ENCODE results near the gene RUSF1. TPM values are rescaled to one million over a fixed set of nuclear protein-coding genes. Genes with fewer than 3 reads are reported as not detected.

Gene RUSF1
- polyA plus RNA-seq, 1 of the 3 experiments (the other 2 are of a cell fraction): 36.5 TPM

DNA sequence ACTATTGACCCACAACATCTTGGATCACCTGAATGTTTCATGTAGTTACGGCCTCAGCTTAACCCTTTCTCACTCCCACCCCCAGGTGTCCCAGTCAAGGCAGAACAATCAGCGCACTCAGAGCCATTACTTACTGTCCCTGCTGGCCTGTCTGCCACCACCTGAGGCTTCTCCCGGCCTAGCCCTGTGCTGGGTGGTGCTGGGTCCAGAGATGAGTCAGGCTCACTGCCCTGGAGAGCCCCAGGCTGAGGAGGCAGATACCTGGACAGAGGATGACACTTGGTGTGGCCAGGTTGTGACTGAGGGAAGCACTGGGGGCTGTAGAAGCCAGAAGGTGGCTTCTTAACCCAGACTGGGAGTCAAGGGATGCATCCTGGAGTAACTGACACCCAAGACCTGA is 29.2 kb downstream of the RUSF1 start:
- Histone ChIP-seq H3K9me2 (no peaks in the 10 kb centered on the region), H3K27me3 (ENCODE audit: insufficient read depth) (no peaks in the 10 kb centered on the region), H3K9ac (no peak overlapping the region), H3K4me2 (no peak overlapping the region), H3K36me3 (replicated peaks in 1 of 2; ENCODE audit: control insufficient read depth in 1 of 2, insufficient read depth in 2 of 2, low read length in 1 of 2) (peaks cover 20 to 27% of the 10 kb centered on the region in 2 experiments), H3K4me3 (ENCODE audit: low read depth in 2 of 2, low read length in 1 of 2) (no peak overlapping the region), H3K79me2 (ENCODE audit: insufficient read depth) (peaks cover 11% of the 10 kb centered on the region), H2AFZ (ENCODE audit: low read depth) (no peak overlapping the region), H3K4me1 (ENCODE audit: control insufficient read depth in 1 of 2, insufficient read depth in 2 of 2, low read depth in 1 of 2, low read length in 1 of 2) (no peaks in the 10 kb centered on the region), H3F3A (replicated peaks; ENCODE audit: insufficient read depth) (peaks cover 31% of the 10 kb centered on the region), H3K27ac (ENCODE audit: low read depth in 2 of 2, low read length in 1 of 2) (no peak overlapping the region), H3K9me3 (no peaks in the 10 kb centered on the region), H4K20me1 (ENCODE audit: insufficient read depth) (peaks cover 20% of the 10 kb centered on the region; the same call in 1 of the 2 replicates)
- ChIA-PET POLR2A (interaction anchor here (1.5 kb wide), 2 partner anchors 9 to 29 kb away, joined by 4 to 9 read pairs; partner anchors contain the start of gene RUSF1), CTCF (interaction anchor here (1.9 kb wide), 1 partner anchor 18 kb away, joined by 8 read pairs; no protein-coding TSS in a partner anchor)
- DNase-seq: no peak
- TF ChIP-seq NFIC (IDR thresholded peaks at IDR 0.05; ENCODE audit: borderline replicate concordance) (no peak), NRF1 (IDR thresholded peaks at IDR 0.05; ENCODE audit: low read depth, low read length) (no peak), EP300 (IDR thresholded peaks at IDR 0.05; ENCODE audit: borderline replicate concordance in 1 of 2, low read depth in 1 of 2, low read length in 1 of 2) (no peak), CHD2 (IDR thresholded peaks at IDR 0.05; ENCODE audit: low read length, partially characterized antibody) (no peak), TCF12 (IDR thresholded peaks at IDR 0.05) (no peak), RFX5 (IDR thresholded peaks at IDR 0.05; ENCODE audit: low read length) (no peak), POLR2AphosphoS5 (IDR thresholded peaks at IDR 0.05; ENCODE audit: low read depth, low read length) (no peak), GABPA (IDR thresholded peaks at IDR 0.05; ENCODE audit: low read depth) (no peak), MEF2A (IDR thresholded peaks at IDR 0.05; ENCODE audit: borderline replicate concordance, low read depth) (no peak), TEAD4 (IDR thresholded peaks at IDR 0.05; ENCODE audit: borderline replicate concordance, insufficient read depth) (no peak)
- TF ChIP-seq, protein P1, sequence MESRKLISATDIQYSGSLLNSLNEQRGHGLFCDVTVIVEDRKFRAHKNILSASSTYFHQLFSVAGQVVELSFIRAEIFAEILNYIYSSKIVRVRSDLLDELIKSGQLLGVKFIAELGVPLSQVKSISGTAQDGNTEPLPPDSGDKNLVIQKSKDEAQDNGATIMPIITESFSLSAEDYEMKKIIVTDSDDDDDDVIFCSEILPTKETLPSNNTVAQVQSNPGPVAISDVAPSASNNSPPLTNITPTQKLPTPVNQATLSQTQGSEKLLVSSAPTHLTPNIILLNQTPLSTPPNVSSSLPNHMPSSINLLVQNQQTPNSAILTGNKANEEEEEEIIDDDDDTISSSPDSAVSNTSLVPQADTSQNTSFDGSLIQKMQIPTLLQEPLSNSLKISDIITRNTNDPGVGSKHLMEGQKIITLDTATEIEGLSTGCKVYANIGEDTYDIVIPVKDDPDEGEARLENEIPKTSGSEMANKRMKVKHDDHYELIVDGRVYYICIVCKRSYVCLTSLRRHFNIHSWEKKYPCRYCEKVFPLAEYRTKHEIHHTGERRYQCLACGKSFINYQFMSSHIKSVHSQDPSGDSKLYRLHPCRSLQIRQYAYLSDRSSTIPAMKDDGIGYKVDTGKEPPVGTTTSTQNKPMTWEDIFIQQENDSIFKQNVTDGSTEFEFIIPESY (IDR thresholded peaks at IDR 0.05; ENCODE audit: borderline replicate concordance, low read depth): no peak
- 81% methylated on average over 3 of the region's 3 CpGs for WGBS (ENCODE audit: low lambda C conversion rate)

DNA sequence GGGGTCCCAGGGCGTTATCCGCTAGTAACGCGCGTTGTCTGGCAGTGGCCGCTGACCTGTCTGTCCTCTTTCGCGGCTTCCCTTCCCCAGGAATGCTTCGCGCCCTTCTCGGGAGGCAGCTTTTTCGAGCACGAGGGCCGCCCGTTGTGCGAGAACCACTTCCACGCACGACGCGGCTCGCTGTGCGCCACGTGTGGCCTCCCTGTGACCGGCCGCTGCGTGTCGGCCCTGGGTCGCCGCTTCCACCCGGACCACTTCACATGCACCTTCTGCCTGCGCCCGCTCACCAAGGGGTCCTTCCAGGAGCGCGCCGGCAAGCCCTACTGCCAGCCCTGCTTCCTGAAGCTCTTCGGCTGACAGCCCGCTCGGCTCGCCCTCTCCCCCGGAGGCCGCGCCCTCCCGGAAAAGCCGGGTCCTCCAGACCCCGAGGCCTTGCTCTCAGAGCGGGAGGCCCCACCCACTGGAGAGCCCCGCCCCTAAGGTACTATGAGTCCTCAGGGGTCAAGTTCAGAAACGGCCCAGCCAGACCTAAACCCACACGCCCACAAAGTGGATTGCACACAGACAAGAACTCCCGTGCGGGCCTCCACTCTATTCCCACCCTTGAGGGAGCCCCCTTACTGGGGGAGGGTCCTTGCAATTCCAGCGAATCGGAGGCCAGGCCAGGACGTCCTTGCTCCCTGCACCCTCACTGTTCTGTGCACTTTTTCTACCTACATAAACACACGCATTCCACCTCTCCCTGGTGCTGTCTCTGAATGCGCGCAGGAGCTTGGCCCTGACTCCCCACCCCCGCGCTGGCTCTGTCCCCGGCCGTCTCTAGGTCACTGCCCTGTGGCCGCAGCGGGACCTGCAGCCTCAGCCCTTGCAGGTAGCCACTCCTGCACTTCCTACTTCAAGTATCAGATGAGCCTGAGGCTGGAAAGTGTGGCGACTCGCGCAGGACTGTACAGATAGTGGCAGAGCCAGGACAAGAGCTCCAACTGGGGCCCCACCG is 30.7 kb downstream of the RUSF1 start:
- no peaks in the 10 kb centered on the region for H3K9me2 ChIP-seq
- POLR2A ChIA-PET: no interaction called here
- H3K4me1 ChIP-seq (ENCODE audit: control insufficient read depth in 1 of 2, insufficient read depth in 2 of 2, low read depth in 1 of 2, low read length in 1 of 2): peaks cover 0 to 6% of the 10 kb centered on the region in 2 experiments; a peak in 1 of 4 replicates
- H3K27me3 ChIP-seq (ENCODE audit: insufficient read depth): no peaks in the 10 kb centered on the region
- TF ChIP-seq GATA2 (CRISPR knock-in tag; IDR thresholded peaks at IDR 0.05): no peak
- TF ChIP-seq, protein P2, sequence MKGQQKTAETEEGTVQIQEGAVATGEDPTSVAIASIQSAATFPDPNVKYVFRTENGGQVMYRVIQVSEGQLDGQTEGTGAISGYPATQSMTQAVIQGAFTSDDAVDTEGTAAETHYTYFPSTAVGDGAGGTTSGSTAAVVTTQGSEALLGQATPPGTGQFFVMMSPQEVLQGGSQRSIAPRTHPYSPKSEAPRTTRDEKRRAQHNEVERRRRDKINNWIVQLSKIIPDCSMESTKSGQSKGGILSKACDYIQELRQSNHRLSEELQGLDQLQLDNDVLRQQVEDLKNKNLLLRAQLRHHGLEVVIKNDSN (IDR thresholded peaks at IDR 0.05; ENCODE audit: borderline replicate concordance, low read depth): no peak
- TF ChIP-seq MXI1 (IDR thresholded peaks at IDR 0.05; ENCODE audit: low read depth, low read length): no peak
- TF ChIP-seq RFX5 (IDR thresholded peaks at IDR 0.05; ENCODE audit: low read length): no peak
- no peak for TF ChIP-seq NFIC (IDR thresholded peaks at IDR 0.05; ENCODE audit: borderline replicate concordance)
- no peak for TF ChIP-seq GABPA (IDR thresholded peaks at IDR 0.05; ENCODE audit: low read depth)
- no peak for TF ChIP-seq FOXM1 (IDR thresholded peaks at IDR 0.05; ENCODE audit: low read depth)
- TF ChIP-seq JUND (IDR thresholded peaks at IDR 0.05): no peak
- H3K27ac ChIP-seq (ENCODE audit: low read depth in 2 of 2, low read length in 1 of 2): no peak overlapping the region
- H3K36me3 ChIP-seq (replicated peaks in 1 of 2; ENCODE audit: control insufficient read depth in 1 of 2, insufficient read depth in 2 of 2, low read length in 1 of 2): peaks cover 27 to 35% of the 10 kb centered on the region in 2 experiments
- H3K4me2 ChIP-seq: no peak overlapping the region
- CTCF ChIA-PET: interaction anchor here (0.7 to 1.9 kb wide), 3 partner anchors 17 to 47 kb away, joined by 3 to 8 read pairs (median 4); no protein-coding TSS in a partner anchor
- H3F3A ChIP-seq (replicated peaks; ENCODE audit: insufficient read depth): peaks cover 31% of the 10 kb centered on the region
- 93% methylated on average over 57 of the region's 67 CpGs for WGBS (ENCODE audit: low lambda C conversion rate)
- no peak overlapping the region for H3K9ac ChIP-seq
- H3K9me3 ChIP-seq: no peaks in the 10 kb centered on the region
- DNase-seq: no peak
- peaks cover 26% of the 10 kb centered on the region for H3K79me2 ChIP-seq (ENCODE audit: insufficient read depth)
- H3K4me3 ChIP-seq (ENCODE audit: low read depth in 2 of 2, low read length in 1 of 2): no peak overlapping the region
- H2AFZ ChIP-seq (ENCODE audit: low read depth): no peak overlapping the region
- peaks cover 29% of the 10 kb centered on the region for H4K20me1 ChIP-seq (ENCODE audit: insufficient read depth)
